Measurements from ENCODE around the gene TNRC18.

The TNRC18 gene

DNA sequence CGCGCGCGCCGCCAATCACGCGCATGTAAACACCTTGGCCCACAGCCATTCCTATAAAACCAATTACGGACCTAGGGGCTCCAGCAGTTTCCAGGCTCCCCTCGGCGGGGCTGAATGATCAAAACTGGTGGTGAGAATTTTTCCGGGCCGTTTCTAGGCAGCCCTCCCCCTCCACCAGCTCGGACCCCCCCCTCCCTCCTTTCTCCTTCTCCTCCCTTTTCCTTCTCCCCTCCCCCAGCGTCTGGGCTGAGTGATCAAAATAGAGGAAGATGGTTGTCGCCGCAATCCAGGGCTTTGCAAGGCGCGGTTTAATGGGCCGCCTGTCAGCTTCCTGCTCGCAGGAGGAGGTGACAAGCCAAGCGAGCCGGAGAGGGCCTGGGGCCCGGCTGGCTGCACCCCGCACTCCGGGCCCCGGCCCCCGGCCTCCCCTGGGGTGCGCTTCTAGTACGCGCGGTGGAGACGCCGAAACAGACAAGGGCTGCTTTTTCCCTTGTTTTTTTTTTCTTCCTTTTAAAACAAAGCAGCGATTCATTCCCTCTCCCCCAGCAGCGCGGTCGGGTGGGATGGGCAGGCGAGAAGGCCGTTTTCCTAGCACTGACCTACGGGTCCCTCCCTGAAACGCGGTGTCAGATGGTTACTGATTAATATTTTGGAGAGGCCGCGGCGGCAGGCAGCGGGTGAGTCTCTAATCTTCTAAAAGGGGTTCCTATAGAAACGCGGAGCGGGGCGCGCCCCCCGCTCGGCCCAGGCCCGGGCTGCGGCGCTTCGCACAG, 528 bp upstream of the TNRC18 start (continued):
- TF ChIP-seq, protein P1, sequence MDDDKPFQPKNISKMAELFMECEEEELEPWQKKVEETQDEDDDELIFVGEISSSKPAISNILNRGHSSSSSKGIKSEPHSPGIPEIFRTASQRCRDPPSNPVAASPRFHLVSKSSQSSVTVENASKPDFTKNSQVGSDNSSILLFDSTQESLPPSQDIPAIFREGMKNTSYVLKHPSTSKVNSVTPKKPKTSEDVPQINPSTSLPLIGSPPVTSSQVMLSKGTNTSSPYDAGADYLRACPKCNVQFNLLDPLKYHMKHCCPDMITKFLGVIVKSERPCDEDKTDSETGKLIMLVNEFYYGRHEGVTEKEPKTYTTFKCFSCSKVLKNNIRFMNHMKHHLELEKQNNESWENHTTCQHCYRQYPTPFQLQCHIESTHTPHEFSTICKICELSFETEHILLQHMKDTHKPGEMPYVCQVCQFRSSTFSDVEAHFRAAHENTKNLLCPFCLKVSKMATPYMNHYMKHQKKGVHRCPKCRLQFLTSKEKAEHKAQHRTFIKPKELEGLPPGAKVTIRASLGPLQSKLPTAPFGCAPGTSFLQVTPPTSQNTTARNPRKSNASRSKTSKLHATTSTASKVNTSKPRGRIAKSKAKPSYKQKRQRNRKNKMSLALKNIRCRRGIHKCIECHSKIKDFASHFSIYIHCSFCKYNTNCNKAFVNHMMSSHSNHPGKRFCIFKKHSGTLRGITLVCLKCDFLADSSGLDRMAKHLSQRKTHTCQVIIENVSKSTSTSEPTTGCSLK (tag by site-specific recombination; IDR thresholded peaks at IDR 0.05), result no peak
- no peak for TF ChIP-seq ZNF768 (tag by site-specific recombination; IDR thresholded peaks at IDR 0.05)
- TF ChIP-seq, protein P2, sequence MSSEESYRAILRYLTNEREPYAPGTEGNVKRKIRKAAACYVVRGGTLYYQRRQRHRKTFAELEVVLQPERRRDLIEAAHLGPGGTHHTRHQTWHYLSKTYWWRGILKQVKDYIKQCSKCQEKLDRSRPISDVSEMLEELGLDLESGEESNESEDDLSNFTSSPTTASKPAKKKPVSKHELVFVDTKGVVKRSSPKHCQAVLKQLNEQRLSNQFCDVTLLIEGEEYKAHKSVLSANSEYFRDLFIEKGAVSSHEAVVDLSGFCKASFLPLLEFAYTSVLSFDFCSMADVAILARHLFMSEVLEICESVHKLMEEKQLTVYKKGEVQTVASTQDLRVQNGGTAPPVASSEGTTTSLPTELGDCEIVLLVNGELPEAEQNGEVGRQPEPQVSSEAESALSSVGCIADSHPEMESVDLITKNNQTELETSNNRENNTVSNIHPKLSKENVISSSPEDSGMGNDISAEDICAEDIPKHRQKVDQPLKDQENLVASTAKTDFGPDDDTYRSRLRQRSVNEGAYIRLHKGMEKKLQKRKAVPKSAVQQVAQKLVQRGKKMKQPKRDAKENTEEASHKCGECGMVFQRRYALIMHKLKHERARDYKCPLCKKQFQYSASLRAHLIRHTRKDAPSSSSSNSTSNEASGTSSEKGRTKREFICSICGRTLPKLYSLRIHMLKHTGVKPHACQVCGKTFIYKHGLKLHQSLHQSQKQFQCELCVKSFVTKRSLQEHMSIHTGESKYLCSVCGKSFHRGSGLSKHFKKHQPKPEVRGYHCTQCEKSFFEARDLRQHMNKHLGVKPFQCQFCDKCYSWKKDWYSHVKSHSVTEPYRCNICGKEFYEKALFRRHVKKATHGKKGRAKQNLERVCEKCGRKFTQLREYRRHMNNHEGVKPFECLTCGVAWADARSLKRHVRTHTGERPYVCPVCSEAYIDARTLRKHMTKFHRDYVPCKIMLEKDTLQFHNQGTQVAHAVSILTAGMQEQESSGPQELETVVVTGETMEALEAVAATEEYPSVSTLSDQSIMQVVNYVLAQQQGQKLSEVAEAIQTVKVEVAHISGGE (tag by site-specific recombination; conservative IDR thresholded peaks at IDR 0.05; ENCODE audit: low read depth), result 0 out of 2 replicates have a peak, but pooled peaks have one; percentile 21

DNA sequence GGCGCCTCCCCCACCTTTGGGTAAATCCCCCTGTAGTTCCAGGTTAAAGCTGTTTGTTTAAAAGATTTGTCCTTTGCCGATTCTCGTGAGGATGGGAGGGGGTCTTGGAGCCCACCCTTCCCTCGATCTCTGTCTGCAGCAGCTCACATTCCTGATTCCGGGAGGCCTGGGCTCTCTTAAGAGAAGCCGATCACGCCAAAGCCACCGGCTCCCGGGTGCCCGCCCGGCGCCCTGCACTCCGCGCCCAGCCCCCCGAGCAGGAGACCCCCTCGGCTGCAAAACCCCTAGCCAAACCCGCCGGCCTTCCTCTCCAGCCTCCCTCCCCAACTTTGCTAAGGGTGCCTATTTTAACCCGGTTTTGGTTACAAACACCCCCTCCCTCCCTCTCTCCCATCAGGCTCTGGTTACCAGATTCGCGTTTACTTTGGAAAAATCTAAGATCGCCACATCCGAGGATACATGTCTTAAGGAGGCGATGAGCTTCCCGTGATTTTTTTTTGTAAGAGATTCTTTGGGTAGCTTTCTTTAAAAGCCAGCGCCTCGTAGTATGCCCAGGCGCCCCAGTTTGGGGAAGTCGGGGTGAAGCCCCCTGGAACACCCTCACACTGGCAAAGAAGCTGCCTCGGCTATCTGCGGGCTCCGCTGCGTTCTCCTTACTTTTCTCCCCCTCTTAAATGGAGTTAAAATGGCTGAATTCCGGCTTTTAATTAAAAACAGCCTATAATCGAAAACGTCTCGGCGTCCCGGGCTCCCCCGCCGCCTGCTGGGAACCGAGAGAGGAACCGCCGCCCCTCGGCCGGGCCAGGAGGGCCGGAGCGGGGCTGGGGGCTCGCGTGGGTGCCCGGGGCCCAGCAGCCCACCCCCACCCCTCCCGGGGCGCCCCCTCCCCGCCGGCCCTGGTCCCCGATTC, 983 bp downstream of the TNRC18 start:
- ChIA-PET CTCF (interaction anchor here (0.5 to 1.0 kb wide), 6 partner anchors 11 to 204 kb away, joined by 3 to 6 read pairs (median 3); no protein-coding TSS in a partner anchor), POLR2A (interaction anchor here (0.6 to 2.1 kb wide), 8 partner anchors 10 to 449 kb away, joined by 3 to 5 read pairs (median 4); no protein-coding TSS in a partner anchor)
- H3K27ac ChIP-seq (ENCODE audit: extremely low read depth, low read depth, low read length), result peak overlapping the region; percentile 100
- H3K4me3 ChIP-seq (ENCODE audit: low read depth, low read length), result peak overlapping the region; percentile 69
- no peaks in the 10 kb centered on the region for H3K36me3 ChIP-seq (ENCODE audit: control insufficient read depth in 2 of 2, insufficient read depth in 1 of 2, low read length in 2 of 2)
- peaks cover 15% of the 10 kb centered on the region for H3K4me1 ChIP-seq (ENCODE audit: control insufficient read depth, insufficient read depth, low read length)
- no peaks in the 10 kb centered on the region for H3K9me3 ChIP-seq (ENCODE audit: control insufficient read depth, insufficient read depth, low read depth, low read length)
- peak; percentile 88 for TF ChIP-seq ZBTB8A (tag by site-specific recombination; IDR thresholded peaks at IDR 0.05)
- TF ChIP-seq OVOL3 (tag by site-specific recombination; IDR thresholded peaks at IDR 0.05), result no peak
- no peak for TF ChIP-seq ZNF621 (tag by site-specific recombination; IDR thresholded peaks at IDR 0.05)
- no peak for TF ChIP-seq ZNF48 (tag by site-specific recombination; IDR thresholded peaks at IDR 0.05)
- TF ChIP-seq ZNF677 (tag by site-specific recombination; IDR thresholded peaks at IDR 0.05), result no peak
- TF ChIP-seq ZBTB20 (tag by site-specific recombination; IDR thresholded peaks at IDR 0.05), result peak; percentile 92
- TF ChIP-seq ZBTB17 (tag by site-specific recombination; IDR thresholded peaks at IDR 0.05), result peak; percentile 52
- no peak for TF ChIP-seq ZNF394 (tag by site-specific recombination; IDR thresholded peaks at IDR 0.05; ENCODE audit: borderline replicate concordance)
- TF ChIP-seq ZSCAN30 (tag by site-specific recombination; IDR thresholded peaks at IDR 0.05), result no peak
- TF ChIP-seq, protein P3, sequence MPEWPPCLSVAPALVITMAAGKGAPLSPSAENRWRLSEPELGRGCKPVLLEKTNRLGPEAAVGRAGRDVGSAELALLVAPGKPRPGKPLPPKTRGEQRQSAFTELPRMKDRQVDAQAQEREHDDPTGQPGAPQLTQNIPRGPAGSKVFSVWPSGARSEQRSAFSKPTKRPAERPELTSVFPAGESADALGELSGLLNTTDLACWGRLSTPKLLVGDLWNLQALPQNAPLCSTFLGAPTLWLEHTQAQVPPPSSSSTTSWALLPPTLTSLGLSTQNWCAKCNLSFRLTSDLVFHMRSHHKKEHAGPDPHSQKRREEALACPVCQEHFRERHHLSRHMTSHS (tag by site-specific recombination; IDR thresholded peaks at IDR 0.05), result no peak
- no peak for TF ChIP-seq ZNF776 (tag by site-specific recombination; IDR thresholded peaks at IDR 0.05; ENCODE audit: borderline replicate concordance)
- TF ChIP-seq, protein P4, sequence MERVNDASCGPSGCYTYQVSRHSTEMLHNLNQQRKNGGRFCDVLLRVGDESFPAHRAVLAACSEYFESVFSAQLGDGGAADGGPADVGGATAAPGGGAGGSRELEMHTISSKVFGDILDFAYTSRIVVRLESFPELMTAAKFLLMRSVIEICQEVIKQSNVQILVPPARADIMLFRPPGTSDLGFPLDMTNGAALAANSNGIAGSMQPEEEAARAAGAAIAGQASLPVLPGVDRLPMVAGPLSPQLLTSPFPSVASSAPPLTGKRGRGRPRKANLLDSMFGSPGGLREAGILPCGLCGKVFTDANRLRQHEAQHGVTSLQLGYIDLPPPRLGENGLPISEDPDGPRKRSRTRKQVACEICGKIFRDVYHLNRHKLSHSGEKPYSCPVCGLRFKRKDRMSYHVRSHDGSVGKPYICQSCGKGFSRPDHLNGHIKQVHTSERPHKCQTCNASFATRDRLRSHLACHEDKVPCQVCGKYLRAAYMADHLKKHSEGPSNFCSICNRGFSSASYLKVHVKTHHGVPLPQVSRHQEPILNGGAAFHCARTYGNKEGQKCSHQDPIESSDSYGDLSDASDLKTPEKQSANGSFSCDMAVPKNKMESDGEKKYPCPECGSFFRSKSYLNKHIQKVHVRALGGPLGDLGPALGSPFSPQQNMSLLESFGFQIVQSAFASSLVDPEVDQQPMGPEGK (tag by site-specific recombination; IDR thresholded peaks at IDR 0.05), result peak; percentile 27; the same call in 1 of the 2 replicates
- TF ChIP-seq ZEB2 (tag by site-specific recombination; IDR thresholded peaks at IDR 0.05), result no peak
- no peak for TF ChIP-seq ZBTB1 (tag by site-specific recombination; IDR thresholded peaks at IDR 0.05)
- no peak for TF ChIP-seq ZNF600 (tag by site-specific recombination; IDR thresholded peaks at IDR 0.05)
- TF ChIP-seq, protein P5, sequence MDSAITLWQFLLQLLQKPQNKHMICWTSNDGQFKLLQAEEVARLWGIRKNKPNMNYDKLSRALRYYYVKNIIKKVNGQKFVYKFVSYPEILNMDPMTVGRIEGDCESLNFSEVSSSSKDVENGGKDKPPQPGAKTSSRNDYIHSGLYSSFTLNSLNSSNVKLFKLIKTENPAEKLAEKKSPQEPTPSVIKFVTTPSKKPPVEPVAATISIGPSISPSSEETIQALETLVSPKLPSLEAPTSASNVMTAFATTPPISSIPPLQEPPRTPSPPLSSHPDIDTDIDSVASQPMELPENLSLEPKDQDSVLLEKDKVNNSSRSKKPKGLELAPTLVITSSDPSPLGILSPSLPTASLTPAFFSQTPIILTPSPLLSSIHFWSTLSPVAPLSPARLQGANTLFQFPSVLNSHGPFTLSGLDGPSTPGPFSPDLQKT (IDR thresholded peaks at IDR 0.05; ENCODE audit: borderline replicate concordance, low read depth, low read length), result no peak
- TF ChIP-seq ZNF76 (tag by site-specific recombination; IDR thresholded peaks at IDR 0.05; ENCODE audit: borderline replicate concordance, low read depth), result no peak
- TF ChIP-seq GLI2 (tag by site-specific recombination; IDR thresholded peaks at IDR 0.05; ENCODE audit: borderline replicate concordance, low read depth), result no peak
- no peak for TF ChIP-seq ZNF292 (tag by site-specific recombination; IDR thresholded peaks at IDR 0.05; ENCODE audit: borderline replicate concordance, low read depth)
- no peak for TF ChIP-seq ZNF785 (tag by site-specific recombination; IDR thresholded peaks at IDR 0.05)
- TF ChIP-seq ZNF561 (tag by site-specific recombination; IDR thresholded peaks at IDR 0.05; ENCODE audit: borderline replicate concordance), result no peak

Data from HEK293 (cell line).